Effector memory CD8-positive, alpha-beta T cell (primary cell): ENCODE measurements around the gene BDP1.
A peak's percentile ranks its signal among the peaks of the same experiment; 100 is the strongest.
"Not testable (repeated sequence)": the region's sequence is repeated elsewhere in the genome, so short reads cannot be mapped to it uniquely, and the experiment has no call there.

Source experiments
- ATAC-seq: fragments of 150-1000 bp; cut with Tn5 transposase; replicated peaks from 2 replicates; pipeline ENCODE4 v1.10.0; 2021; ENCODE audit warnings: mild to moderate bottlenecking, moderate library complexity
- DNase-seq, 3 experiments: peaks; one replicate each; pipeline ENCODE4 v3.0.0; 2021
- H3K27ac Mint-ChIP-seq, 2 donors: one replicate each; pipeline ENCODE4 v1.8.0; 2022; ENCODE audit warnings: mild to moderate bottlenecking in 2 of 2, mixed read lengths in 2 of 2, moderate library complexity in 2 of 2
- H3K27me3 Mint-ChIP-seq, 2 donors: one replicate each; pipeline ENCODE4 v1.8.0; 2022; ENCODE audit warnings: mixed read lengths in 2 of 2
- H3K36me3 Mint-ChIP-seq: one replicate; pipeline ENCODE4 v1.8.0; 2022; ENCODE audit warnings: mild to moderate bottlenecking, moderate library complexity, mixed read lengths; ENCODE audit not compliant: insufficient read depth
- H3K4me1 Mint-ChIP-seq, 2 donors: one replicate each; pipeline ENCODE4 v1.8.0; 2022; ENCODE audit warnings: low read depth in 2 of 2, mixed read lengths in 2 of 2
- H3K4me3 Mint-ChIP-seq, 2 donors: one replicate each; pipeline ENCODE4 v1.8.0; 2022; ENCODE audit warnings: mild to moderate bottlenecking in 2 of 2, mixed read lengths in 2 of 2, moderate library complexity in 2 of 2
- H3K9me3 Mint-ChIP-seq, 2 donors: one replicate each; pipeline ENCODE4 v1.8.0; 2022; ENCODE audit warnings: mixed read lengths in 2 of 2

The BDP1 gene

DNA sequence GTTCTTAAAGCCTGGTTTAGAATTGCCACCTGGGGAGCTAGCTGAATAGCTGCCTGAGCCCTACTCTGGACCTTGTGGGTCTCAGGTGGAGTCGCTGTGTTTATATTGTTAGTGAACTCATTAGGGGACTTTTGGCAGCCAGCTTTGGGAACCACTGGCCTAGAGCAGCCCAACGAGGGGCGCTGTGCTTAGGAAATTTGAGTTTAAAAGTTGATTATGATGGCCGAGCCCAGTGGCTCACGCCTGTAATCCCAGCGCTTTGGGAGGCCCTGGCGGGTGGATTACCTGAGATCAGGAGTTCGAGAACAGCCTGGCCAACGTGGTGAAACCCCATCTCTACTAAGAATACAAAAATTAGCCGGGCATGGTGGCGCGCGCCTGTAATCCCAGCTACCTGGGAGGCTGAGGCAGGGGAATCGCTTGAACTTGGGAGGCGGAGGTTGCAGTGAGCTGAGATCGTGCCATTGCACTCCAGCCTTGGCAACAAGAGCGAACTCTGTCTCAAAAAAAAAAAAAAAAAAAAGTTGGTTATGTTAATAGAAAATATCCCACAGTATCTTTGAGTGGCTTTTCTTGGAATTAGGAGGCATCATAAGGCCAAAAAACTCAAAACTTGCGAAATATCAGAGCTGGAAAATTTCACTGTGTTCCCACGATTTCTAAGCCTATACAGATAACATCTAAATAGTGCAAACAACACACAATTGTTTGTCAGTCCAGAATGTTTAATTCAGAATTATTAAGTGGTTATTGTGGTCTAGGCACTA, 132.5 kb downstream of the BDP1 start:
- Mint-ChIP-seq H3K27ac (peak overlapping the region; percentile 97), H3K36me3 (peaks cover 20% of the 10 kb centered on the region), H3K27me3 (no peaks in the 10 kb centered on the region), H3K4me3 (peak overlapping the region; percentile 89 to 90), H3K4me1 (peaks cover 30 to 49% of the 10 kb centered on the region in 2 donors), H3K9me3 (no peaks in the 10 kb centered on the region)
- no peak for DNase-seq
- peak; percentile 5 for ATAC-seq

DNA sequence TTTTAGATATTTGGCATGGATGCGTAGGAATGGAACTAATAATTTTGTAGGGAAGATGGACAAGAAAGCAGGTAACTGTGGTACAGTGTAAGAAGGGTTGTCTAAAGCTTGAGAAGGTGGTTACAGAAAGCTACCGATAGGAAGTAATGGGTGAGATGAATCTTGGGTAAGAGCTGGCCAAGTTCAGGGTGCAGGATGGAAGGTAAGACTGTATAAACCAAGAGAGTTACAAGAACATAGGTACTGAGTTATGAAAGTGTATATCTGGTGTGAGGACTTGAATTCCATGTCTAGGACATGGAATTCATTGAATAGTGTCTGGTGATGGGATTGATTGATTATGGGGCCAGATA, 133.1 kb downstream of the BDP1 start:
- Mint-ChIP-seq H3K4me1 (peaks cover 30 to 49% of the 10 kb centered on the region in 2 donors), H3K27ac (peak overlapping the region; percentile 97), H3K27me3 (no peaks in the 10 kb centered on the region), H3K9me3 (no peaks in the 10 kb centered on the region), H3K4me3 (peak overlapping the region; percentile 89 to 90), H3K36me3 (peaks cover 20% of the 10 kb centered on the region)
- DNase-seq, result no peak
- ATAC-seq, result no peak

DNA sequence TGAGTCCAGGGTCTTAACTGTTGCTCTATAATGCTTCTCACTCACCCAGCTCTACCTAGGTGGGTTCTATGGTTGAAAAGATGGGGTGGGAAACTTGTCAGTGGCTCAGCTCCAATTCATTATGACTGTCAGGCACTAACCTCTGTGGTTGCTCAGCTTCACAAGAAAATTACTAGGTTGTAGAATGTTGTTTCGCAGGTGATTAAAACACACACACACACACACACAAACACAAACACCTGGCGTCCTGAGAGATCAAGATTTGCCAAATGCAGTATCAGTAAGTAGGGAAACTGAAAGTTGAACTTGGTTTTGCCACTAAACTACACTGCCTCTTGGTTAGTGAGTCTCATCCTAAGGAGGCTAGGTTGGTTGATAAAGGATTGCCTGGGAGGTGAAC, 134.5 kb downstream of the BDP1 start:
- DNase-seq (no peak), ATAC-seq (no peak)
- Mint-ChIP-seq H3K27me3 (no peaks in the 10 kb centered on the region), H3K27ac (peak overlapping the region in 1 of 2 donors; percentile 97), H3K4me1 (peaks cover 30 to 49% of the 10 kb centered on the region in 2 donors), H3K9me3 (no peaks in the 10 kb centered on the region), H3K36me3 (peaks cover 23% of the 10 kb centered on the region), H3K4me3 (no peak overlapping the region)

DNA sequence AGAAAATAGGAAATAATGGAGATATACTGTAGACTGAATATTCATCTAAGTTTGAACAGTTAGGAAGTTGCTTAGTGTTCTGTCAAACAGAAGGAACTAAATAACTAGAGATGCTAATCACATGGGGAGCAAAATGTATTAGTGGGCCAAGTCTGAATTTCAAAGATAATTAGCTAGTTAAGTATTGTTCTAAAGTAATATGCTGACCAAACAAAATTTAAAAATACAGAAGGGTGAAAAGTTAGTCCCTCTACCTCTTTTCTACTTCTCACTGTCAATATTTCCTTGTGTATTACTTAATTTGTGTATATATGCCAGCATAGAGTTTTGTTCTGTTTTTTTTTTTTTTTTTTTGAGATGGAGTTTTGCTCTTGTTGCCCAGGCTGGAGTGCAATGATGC, 135.6 kb downstream of the BDP1 start:
- Mint-ChIP-seq H3K36me3 (peaks cover 26% of the 10 kb centered on the region), H3K4me1 (peaks cover 30 to 49% of the 10 kb centered on the region in 2 donors), H3K4me3 (no peak overlapping the region), H3K9me3 (no peaks in the 10 kb centered on the region), H3K27me3 (no peaks in the 10 kb centered on the region), H3K27ac (no peak overlapping the region)
- DNase-seq (no peak), ATAC-seq (no peak)

DNA sequence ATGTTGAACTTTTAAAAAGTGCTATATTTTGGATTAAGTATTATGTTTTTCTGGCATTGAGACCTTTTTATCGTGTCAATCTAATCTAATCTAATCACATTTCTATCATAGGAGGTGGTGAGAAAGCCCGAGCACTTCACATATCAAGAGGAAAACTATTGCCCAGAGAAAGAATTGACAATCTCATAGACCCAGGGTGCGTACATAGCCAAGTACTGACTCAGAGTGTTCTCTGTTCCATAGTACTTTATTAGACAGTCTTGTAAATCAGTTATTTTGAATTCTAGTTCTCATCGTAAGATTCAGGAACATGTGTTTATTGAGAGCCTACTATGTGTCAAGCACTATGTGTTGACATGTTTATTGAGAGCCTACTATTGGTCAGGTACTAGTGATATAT, 140.7 kb downstream of the BDP1 start:
- Mint-ChIP-seq H3K4me1 (peaks cover 5 to 16% of the 10 kb centered on the region in 2 donors), H3K36me3 (peaks cover 48% of the 10 kb centered on the region), H3K27ac (peak overlapping the region in 1 of 2 donors; percentile 68), H3K9me3 (no peaks in the 10 kb centered on the region), H3K4me3 (no peak overlapping the region), H3K27me3 (no peaks in the 10 kb centered on the region)
- DNase-seq (no peak), ATAC-seq (no peak)

DNA sequence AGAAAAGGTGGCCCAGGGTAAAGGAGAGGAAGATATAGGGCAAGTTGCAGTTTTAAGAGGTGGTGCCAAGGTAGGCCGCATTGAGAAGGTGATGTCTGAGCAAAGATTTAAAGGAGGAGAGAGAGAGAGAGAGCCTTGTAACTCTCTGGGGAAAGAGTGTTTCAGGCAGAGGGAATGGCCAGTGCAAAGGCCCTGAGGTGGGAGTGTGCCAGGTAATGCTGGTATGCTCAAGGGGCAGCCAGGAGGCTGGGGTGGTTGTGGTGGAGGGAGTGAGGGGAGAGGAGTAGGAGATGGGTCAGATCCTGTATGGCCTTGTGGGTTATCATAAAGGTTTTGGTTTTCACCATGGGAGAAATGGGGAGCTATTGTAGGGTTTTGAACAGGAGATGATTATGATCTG, 141.6 kb downstream of the BDP1 start:
- Mint-ChIP-seq H3K4me1 (peaks cover 12 to 23% of the 10 kb centered on the region in 2 donors), H3K9me3 (no peaks in the 10 kb centered on the region), H3K36me3 (peaks cover 56% of the 10 kb centered on the region), H3K27ac (peak overlapping the region; percentile 68 to 82), H3K27me3 (no peaks in the 10 kb centered on the region), H3K4me3 (no peak overlapping the region)
- ATAC-seq (no peak), DNase-seq (no peak)

DNA sequence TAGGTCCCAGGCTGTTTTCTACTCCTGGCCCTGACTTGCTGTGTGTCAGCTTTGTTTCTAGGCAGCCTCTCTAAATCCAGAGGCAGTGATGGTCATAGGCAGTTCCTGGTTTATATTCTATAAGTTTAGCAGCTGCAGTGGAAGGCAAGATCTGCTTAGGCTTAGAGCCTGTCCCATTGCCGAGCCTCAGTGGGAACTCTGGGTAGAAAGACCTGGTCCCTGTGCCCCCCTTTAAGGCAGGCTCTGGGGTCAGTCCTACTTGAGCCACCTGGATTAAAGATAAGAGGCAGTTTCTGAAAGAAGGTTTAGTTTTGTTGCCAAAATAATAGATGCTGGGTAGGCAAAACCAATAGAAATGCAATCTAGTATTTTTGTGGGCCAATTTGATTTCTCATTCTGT, 145.3 kb downstream of the BDP1 start:
- ATAC-seq, result no peak
- no peaks in the 10 kb centered on the region for H3K9me3 Mint-ChIP-seq
- H3K4me1 Mint-ChIP-seq, result peaks cover 12 to 24% of the 10 kb centered on the region in 2 donors
- peak overlapping the region; percentile 83 to 94 for H3K27ac Mint-ChIP-seq
- peak overlapping the region in 1 of 2 donors; percentile 45 for H3K4me3 Mint-ChIP-seq
- H3K36me3 Mint-ChIP-seq, result peaks cover 71% of the 10 kb centered on the region
- DNase-seq, result no peak
- H3K27me3 Mint-ChIP-seq, result no peaks in the 10 kb centered on the region

DNA sequence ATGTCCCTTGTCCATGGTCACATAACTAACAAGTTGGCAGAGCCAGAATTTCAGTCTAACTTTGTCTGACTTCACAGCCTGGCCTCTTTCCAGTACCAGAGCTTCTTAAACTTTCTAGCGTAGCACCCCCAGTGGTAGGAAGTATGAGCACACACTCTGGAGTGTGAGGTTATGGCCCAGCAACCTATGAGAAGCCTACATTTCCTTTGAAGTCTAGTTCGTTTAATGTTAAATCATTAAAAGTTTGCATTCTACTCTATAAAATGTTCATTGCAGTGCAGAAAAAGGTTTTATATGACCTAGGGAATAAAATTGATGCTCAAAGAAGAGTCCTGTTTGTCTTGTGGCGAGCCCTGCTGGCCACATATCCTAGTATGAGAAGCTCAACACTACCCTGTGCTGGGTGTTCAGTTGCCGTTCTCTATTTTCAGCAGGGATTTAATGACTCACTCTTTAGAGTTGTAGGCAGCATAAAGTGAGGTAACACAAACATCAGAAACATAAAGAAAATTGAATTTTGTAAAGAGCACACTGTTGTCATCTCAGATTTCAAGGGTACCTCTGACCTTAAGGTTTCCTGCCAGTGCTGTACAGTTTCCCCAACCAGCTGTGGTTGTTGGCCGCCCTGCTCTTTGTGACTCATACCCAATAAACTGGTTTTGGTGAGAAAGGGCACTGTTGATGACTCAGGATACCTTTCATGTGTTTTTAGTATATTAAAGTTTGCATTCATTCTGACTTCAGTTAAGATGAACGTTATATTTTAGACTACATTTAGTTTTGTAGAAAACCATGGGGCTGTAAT, 146.0 kb downstream of the BDP1 start:
- ATAC-seq (peak; percentile 95), DNase-seq (peak; percentile 56 to 64 (median 59))
- no peaks in the 10 kb centered on the region for H3K27me3 Mint-ChIP-seq
- H3K4me3 Mint-ChIP-seq, result peak overlapping the region; percentile 21 to 45
- H3K9me3 Mint-ChIP-seq, result no peaks in the 10 kb centered on the region
- peaks cover 66% of the 10 kb centered on the region for H3K36me3 Mint-ChIP-seq
- peaks cover 12 to 24% of the 10 kb centered on the region in 2 donors for H3K4me1 Mint-ChIP-seq
- H3K27ac Mint-ChIP-seq, result peak overlapping the region; percentile 83 to 94

DNA sequence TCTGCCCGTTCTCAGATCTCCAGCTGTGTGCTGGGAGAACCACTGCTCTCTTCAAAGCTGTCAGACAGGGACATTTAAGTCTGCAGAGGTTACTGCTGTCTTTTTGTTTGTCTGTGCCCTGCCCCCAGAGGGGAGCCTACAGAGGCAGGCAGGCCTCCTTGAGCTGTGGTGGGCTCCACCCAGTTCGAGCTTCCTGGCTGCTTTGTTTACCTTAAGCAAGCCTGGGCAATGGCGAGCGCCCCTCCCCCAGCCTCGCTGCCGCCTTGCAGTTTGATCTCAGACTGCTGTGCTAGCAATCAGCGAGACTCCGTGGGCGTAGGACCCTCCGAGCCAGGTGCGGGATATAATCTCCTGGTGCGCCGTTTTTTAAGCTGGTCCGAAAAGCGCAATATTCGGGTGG, 154.5 kb downstream of the BDP1 start:
- not testable (repeated sequence) for H3K27me3 Mint-ChIP-seq, ATAC-seq, H3K4me3 Mint-ChIP-seq, H3K4me1 Mint-ChIP-seq, DNase-seq, H3K9me3 Mint-ChIP-seq, H3K27ac Mint-ChIP-seq
- peaks cover 36% of the 10 kb centered on the region for H3K36me3 Mint-ChIP-seq

DNA sequence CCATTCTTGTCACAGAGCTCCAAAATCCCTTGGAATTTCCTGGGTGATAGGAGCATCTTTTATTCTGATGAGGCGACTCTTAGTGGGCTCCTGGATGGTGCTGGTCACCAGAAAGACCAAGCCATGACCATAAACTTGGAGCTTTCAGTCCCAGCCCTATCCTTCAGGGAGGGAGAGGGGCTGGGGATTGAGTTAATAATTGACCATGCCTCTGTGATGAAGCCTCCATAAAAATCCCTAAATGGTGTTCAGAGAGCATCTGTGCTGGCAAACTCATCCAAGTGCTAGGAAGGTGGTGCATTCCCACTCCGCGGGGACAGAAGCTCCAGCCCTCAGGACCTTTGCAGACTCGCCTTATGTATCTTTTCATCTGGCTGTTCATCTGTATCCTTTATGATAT, 160.4 kb downstream of the BDP1 start:
- Mint-ChIP-seq H3K27ac (peak overlapping the region in 1 of 2 donors; percentile 41), H3K36me3 (peaks cover 36% of the 10 kb centered on the region), H3K27me3 (no peaks in the 10 kb centered on the region), H3K4me1 (peaks cover 17 to 23% of the 10 kb centered on the region in 2 donors), H3K9me3 (no peaks in the 10 kb centered on the region), H3K4me3 (no peak overlapping the region)
- no peak for DNase-seq
- no peak for ATAC-seq
